ENCODE data around the gene SPOCK2.

GRCh38 chr10:72013202-72013945 lies 75.0 kb downstream of the SPOCK2 start:
- TF ChIP-seq CTCF (IDR thresholded peaks at IDR 0.05) (no peak), POLR2A (IDR thresholded peaks at IDR 0.05) (no peak)
